Smooth muscle cell (in vitro differentiated cells): ENCODE data around the gene CAST. TPM values are rescaled to one million over a fixed set of nuclear protein-coding genes. Genes with fewer than 3 reads are reported as not detected.

Experiments used
- DNase-seq: peaks from one replicate; lab custom pipeline; 2025; ENCODE audit not compliant: unreplicated experiment; lab: John Stamatoyannopoulos, UW
- H2AFZ ChIP-seq: fragments of 200-600 bp; sonication (generic); 2 replicates; pipeline ENCODE4 v1.6.0; 2016; ENCODE audit warnings: antibody characterized with exemption, low read depth, mild to moderate bottlenecking
- H3F3A ChIP-seq: fragments of 200-600 bp; sonication (generic); 2 replicates; pipeline ENCODE4 v1.6.0; 2017; ENCODE audit warnings: antibody characterized with exemption, low read depth
- H3K27ac ChIP-seq: fragments of 200-600 bp; sonication (generic); 2 replicates; pipeline ENCODE4 v1.5.1; 2016; ENCODE audit warnings: low read depth, mild to moderate bottlenecking
- H3K27me3 ChIP-seq: fragments of 200-600 bp; sonication (generic); 2 replicates; pipeline ENCODE4 v1.6.1; 2016; ENCODE audit warnings: low read depth, mild to moderate bottlenecking
- H3K36me3 ChIP-seq: fragments of 200-600 bp; sonication (generic); 2 replicates; pipeline ENCODE4 v1.5.1; 2016; ENCODE audit warnings: low read depth
- H3K4me1 ChIP-seq: fragments of 200-600 bp; sonication (generic); 2 replicates; pipeline ENCODE4 v1.5.1; 2016; ENCODE audit warnings: low read depth
- H3K4me2 ChIP-seq: fragments of 200-600 bp; sonication (generic); 2 replicates; pipeline ENCODE4 v1.6.0; 2016; ENCODE audit warnings: mild to moderate bottlenecking
- H3K4me3 ChIP-seq: fragments of 200-600 bp; sonication (generic); 2 replicates; pipeline ENCODE4 v1.5.1; 2016; ENCODE audit warnings: mild to moderate bottlenecking
- H3K79me2 ChIP-seq: fragments of 200-600 bp; sonication (generic); 2 replicates; pipeline ENCODE4 v1.6.0; 2016; ENCODE audit warnings: low read depth, mild to moderate bottlenecking
- H3K9ac ChIP-seq: fragments of 200-600 bp; sonication (generic); 2 replicates; pipeline ENCODE4 v1.6.0; 2016; ENCODE audit warnings: low read depth
- H3K9me3 ChIP-seq: fragments of 200-600 bp; sonication (generic); replicated peaks from 2 replicates; pipeline ENCODE4 v1.5.1; 2016; ENCODE audit warnings: low read depth
- H4K20me1 ChIP-seq: fragments of 200-600 bp; sonication (generic); 2 replicates; pipeline ENCODE4 v1.6.0; 2016; ENCODE audit warnings: low read depth
- WGBS: methylation state at CpG from one replicate; pipeline ENCODE4 v1.1.7; 2016; ENCODE audit warnings: low lambda C conversion rate; 5-methylcytosine and 5-hydroxymethylcytosine counted together
- polyA plus RNA-seq: library from polyadenylated mRNA; unstranded; fragments of >200 nt; fragmentation: Nextera tagmentation; extraction: Ambion mirVana; gene quantifications from 2 replicates; pipeline ENCODE4 v1.2.1, GENCODE V29; 2016
- total RNA-seq: library from RNA; depleted of rRNA; stranded (reverse); fragments of >200 nt; gene quantifications from 2 replicates; pipeline ENCODE4 v1.2.3, GENCODE V29; 2014
- TF ChIP-seq, protein P1 (sequence below): fragments of 200-600 bp; sonication (generic); IDR thresholded peaks from 2 replicates; pipeline ENCODE4 v1.5.1; 2017; ENCODE audit warnings: borderline replicate concordance, mild to moderate bottlenecking, antibody characterized with exemption; ENCODE audit not compliant: insufficient read depth, poor library complexity, severe bottlenecking

Gene CAST
- total and polyA plus RNA-seq, 2 experiments from 2014 or later, result 76.2 to 189 TPM

DNA sequence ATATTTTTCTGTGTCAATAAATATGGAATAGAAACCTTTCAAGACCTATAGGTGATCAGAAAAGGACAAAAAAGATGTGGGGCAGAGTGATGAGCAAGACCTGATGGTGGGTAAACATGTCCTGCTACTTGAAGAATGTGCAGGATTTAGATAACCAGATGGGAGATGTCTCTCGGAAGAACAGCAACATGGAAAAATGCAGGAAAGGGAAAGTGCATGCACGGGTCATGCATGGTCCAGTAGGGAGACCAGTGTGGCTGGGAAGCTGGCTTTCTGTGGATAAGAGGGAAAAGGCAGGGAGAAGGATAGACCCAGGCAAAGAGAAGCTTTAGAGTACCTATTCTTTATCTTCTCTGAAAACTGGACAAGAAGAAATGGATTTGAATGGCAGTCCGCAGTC is 7.1 kb upstream of the CAST start:
- Histone ChIP-seq H3K79me2 (no peaks in the 10 kb centered on the region), H3K27ac (no peak overlapping the region), H3K27me3 (no peaks in the 10 kb centered on the region), H3K4me3 (no peak overlapping the region), H3K9ac (no peak overlapping the region), H3F3A (no peaks in the 10 kb centered on the region), H3K36me3 (no peaks in the 10 kb centered on the region), H2AFZ (no peak overlapping the region), H4K20me1 (no peaks in the 10 kb centered on the region), H3K4me2 (no peak overlapping the region), H3K4me1 (peaks cover 8% of the 10 kb centered on the region), H3K9me3 (no peaks in the 10 kb centered on the region)
- no peak for DNase-seq
- WGBS, result 60% methylated on average over 3 of the region's 3 CpGs
- TF ChIP-seq, protein P1, sequence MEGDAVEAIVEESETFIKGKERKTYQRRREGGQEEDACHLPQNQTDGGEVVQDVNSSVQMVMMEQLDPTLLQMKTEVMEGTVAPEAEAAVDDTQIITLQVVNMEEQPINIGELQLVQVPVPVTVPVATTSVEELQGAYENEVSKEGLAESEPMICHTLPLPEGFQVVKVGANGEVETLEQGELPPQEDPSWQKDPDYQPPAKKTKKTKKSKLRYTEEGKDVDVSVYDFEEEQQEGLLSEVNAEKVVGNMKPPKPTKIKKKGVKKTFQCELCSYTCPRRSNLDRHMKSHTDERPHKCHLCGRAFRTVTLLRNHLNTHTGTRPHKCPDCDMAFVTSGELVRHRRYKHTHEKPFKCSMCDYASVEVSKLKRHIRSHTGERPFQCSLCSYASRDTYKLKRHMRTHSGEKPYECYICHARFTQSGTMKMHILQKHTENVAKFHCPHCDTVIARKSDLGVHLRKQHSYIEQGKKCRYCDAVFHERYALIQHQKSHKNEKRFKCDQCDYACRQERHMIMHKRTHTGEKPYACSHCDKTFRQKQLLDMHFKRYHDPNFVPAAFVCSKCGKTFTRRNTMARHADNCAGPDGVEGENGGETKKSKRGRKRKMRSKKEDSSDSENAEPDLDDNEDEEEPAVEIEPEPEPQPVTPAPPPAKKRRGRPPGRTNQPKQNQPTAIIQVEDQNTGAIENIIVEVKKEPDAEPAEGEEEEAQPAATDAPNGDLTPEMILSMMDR, result no peak

DNA sequence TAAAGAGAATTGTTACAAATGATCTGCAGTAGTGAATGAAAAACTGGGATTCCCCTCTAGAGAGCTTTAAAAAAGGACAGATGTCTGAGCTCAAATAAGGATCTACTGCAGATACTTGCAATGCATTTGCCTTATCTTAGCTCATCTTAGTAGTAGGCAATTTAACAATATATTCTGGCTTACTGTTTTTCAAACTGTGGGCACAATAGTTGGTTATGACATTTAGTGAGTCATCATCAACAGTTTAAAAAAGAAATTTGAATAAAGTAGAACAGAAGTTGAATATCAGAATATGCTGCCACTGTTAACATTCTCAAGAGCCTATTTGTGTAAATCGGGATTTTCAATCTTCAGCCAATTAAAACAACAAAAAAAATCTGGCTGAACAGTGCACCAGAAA is 6.7 kb upstream of the CAST start:
- 83% methylated on average over 1 of the region's 1 CpG for WGBS
- Histone ChIP-seq H3K4me2 (peak overlapping the region; percentile 19), H3K4me1 (peaks cover 8% of the 10 kb centered on the region), H3K36me3 (no peaks in the 10 kb centered on the region), H3K9ac (no peak overlapping the region), H3K79me2 (no peaks in the 10 kb centered on the region), H3F3A (no peaks in the 10 kb centered on the region), H2AFZ (no peak overlapping the region), H3K27ac (peak overlapping the region; percentile 75), H4K20me1 (no peaks in the 10 kb centered on the region), H3K4me3 (no peak overlapping the region), H3K9me3 (no peaks in the 10 kb centered on the region), H3K27me3 (no peaks in the 10 kb centered on the region)
- TF ChIP-seq, protein P1, result no peak
- DNase-seq, result no peak

DNA sequence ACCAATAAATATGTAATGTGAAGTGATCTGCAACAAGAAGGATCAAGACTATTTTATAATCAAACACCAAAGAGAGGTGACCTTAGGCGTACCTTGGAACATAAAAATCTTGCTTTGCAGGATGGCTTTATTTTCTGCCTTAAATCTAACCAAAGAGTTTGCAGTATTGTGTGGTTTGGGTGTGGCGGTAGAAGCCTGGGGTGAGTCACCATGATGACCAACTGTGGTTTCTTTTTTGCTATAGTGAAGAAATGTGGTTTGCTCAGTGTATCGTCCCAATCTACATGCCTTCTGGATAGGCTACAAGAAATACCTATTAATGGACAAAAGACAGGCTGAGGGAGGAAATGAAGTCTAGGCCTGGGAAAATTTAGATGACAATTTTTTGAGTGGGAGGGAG is 5.1 kb upstream of the CAST start:
- Histone ChIP-seq H3K9ac (no peak overlapping the region), H3K79me2 (no peaks in the 10 kb centered on the region), H3K27ac (peak overlapping the region; percentile 75), H3K4me1 (peaks cover 8% of the 10 kb centered on the region), H3K27me3 (no peaks in the 10 kb centered on the region), H3K4me2 (peak overlapping the region; percentile 56), H3F3A (peaks cover 5% of the 10 kb centered on the region), H4K20me1 (no peaks in the 10 kb centered on the region), H2AFZ (no peak overlapping the region), H3K9me3 (no peaks in the 10 kb centered on the region), H3K4me3 (no peak overlapping the region), H3K36me3 (no peaks in the 10 kb centered on the region)
- DNase-seq, result no peak
- WGBS, result 24% methylated on average over 3 of the region's 3 CpGs
- TF ChIP-seq, protein P1, result no peak

DNA sequence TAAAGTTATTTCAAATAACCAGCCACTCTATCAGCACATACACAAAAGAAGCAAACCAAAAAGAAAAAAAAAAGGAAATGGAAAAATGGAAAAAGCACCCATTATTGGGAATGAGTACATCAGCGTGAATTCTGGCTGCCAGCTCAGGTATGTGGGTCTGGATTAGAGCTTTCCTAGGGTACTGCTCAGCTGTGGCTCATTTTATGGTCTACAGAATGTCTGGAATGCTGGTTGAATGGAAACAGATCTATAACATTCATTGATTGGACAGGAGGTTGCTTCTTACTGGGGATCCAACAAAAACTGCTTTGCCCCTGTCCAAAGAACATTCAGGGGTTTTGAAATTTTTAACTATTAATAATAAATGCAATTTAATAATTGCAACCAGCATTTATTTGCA is 3.9 kb upstream of the CAST start:
- Histone ChIP-seq H3F3A (peaks cover 9% of the 10 kb centered on the region), H3K79me2 (no peaks in the 10 kb centered on the region), H3K27me3 (no peaks in the 10 kb centered on the region), H3K4me3 (no peak overlapping the region), H2AFZ (no peak overlapping the region), H3K4me1 (peaks cover 8% of the 10 kb centered on the region), H3K27ac (peak overlapping the region; percentile 75), H4K20me1 (peaks cover under 1% of the 10 kb centered on the region), H3K9me3 (no peaks in the 10 kb centered on the region), H3K9ac (no peak overlapping the region), H3K36me3 (no peaks in the 10 kb centered on the region), H3K4me2 (no peak overlapping the region)
- TF ChIP-seq, protein P1, result no peak
- no peak for DNase-seq
- WGBS, result 29% methylated on average over 1 of the region's 1 CpG
